ENCODE data around the gene TAF10. TPM values are rescaled to one million over a fixed set of nuclear protein-coding genes. Genes with fewer than 3 reads are reported as not detected.

Gene TAF10
- total RNA-seq, 4 donors from 2014 or later: 55.9 to 90.8 (median 74.5) TPM

GRCh38 chr11:6603287-6604080 lies 8.5 kb downstream of the TAF10 start, which contains the start of the genes ILK and RRP8:
ILK (plus strand) TSS chr11:6603774; CDS start chr11:6604272, 498 bp downstream.
RRP8 (minus strand) TSS chr11:6603616; CDS start chr11:6603502, 114 bp downstream.
- H3K4me1 ChIP-seq: peaks cover 0 to 59% (median 20%) of the 10 kb centered on the region in 4 donors
- H3K27me3 ChIP-seq: no peaks in the 10 kb centered on the region
- TF ChIP-seq CTCF (IDR thresholded peaks at IDR 0.05) (peak in 5 of 6 experiments; percentile 23 to 58 (median 35)), POLR2A (IDR thresholded peaks at IDR 0.05) (peak; percentile 67 to 72)
- peaks cover 0 to 40% (median 0%) of the 10 kb centered on the region in 3 donors for H3K36me3 ChIP-seq
- peak within 1 kb of the TSS; percentile 91 to 94 (median 92) for H3K27ac ChIP-seq
- peak; percentile 90 to 96 (median 95) for DNase-seq
- H3K9me3 ChIP-seq: no peaks in the 10 kb centered on the region
- peak within 1 kb of the TSS; percentile 77 to 87 (median 84) for H3K4me3 ChIP-seq

GRCh38 chr11:6602096-6602940 lies 9.7 kb downstream of the TAF10 start:
- no peak for DNase-seq
- TF ChIP-seq POLR2A (IDR thresholded peaks at IDR 0.05) (no peak), CTCF (IDR thresholded peaks at IDR 0.05) (no peak)
- H3K4me1 ChIP-seq: peaks cover 0 to 47% (median 19%) of the 10 kb centered on the region in 4 donors

GRCh38 chr11:6601041-6601461 lies 11.0 kb downstream of the TAF10 start:
- no peak overlapping the region for H3K4me3 ChIP-seq
- DNase-seq: no peak
- peaks cover 0 to 53% (median 0%) of the 10 kb centered on the region in 3 donors for H3K36me3 ChIP-seq
- no peaks in the 10 kb centered on the region for H3K27me3 ChIP-seq
- no peak overlapping the region for H3K27ac ChIP-seq
- H3K9me3 ChIP-seq: no peaks in the 10 kb centered on the region
- H3K4me1 ChIP-seq: peaks cover 0 to 37% (median 9%) of the 10 kb centered on the region in 4 donors
- TF ChIP-seq CTCF (IDR thresholded peaks at IDR 0.05) (no peak), POLR2A (IDR thresholded peaks at IDR 0.05) (no peak)

More at GRCh38 chr11:6602096-6602940, 9.7 kb downstream of the TAF10 start:
- peak overlapping the region in 3 of 4 donors; percentile 91 to 94 (median 91) for H3K27ac ChIP-seq
- H3K9me3 ChIP-seq: no peaks in the 10 kb centered on the region
- no peaks in the 10 kb centered on the region for H3K27me3 ChIP-seq
- H3K36me3 ChIP-seq: peaks cover 0 to 41% (median 0%) of the 10 kb centered on the region in 3 donors
- peak overlapping the region; percentile 77 to 87 (median 84) for H3K4me3 ChIP-seq

GRCh38 chr11:6599881-6600390 lies 12.1 kb downstream of the TAF10 start:
- Histone ChIP-seq H3K4me3 (no peak overlapping the region), H3K36me3 (peaks cover 0 to 62% (median 0%) of the 10 kb centered on the region in 3 donors), H3K27ac (no peak overlapping the region), H3K27me3 (no peaks in the 10 kb centered on the region), H3K4me1 (peaks cover 0 to 26% (median 4%) of the 10 kb centered on the region in 4 donors), H3K9me3 (no peaks in the 10 kb centered on the region)
- no peak for DNase-seq
- TF ChIP-seq POLR2A (IDR thresholded peaks at IDR 0.05): no peak

- no peak for DNase-seq
- H3K27me3 ChIP-seq: no peaks in the 10 kb centered on the region
- H3K36me3 ChIP-seq: peaks cover 0 to 66% (median 0%) of the 10 kb centered on the region in 3 donors
- no peak overlapping the region for H3K27ac ChIP-seq
- no peaks in the 10 kb centered on the region for H3K9me3 ChIP-seq
- H3K4me1 ChIP-seq: peaks cover 0 to 21% (median 4%) of the 10 kb centered on the region in 4 donors
- TF ChIP-seq POLR2A (IDR thresholded peaks at IDR 0.05) (no peak), CTCF (IDR thresholded peaks at IDR 0.05) (no peak)
- no peak overlapping the region for H3K4me3 ChIP-seq
These were observed 12.6 kb downstream of the TAF10 start for GRCh38 chr11:6599449-6599848.
